Stimulated activated CD8-positive, alpha-beta memory T cell treated with anti-CD3 and anti-CD28 coated beads, Interleukin-15, amount 100 ng/mL, for 1 hour (primary cell): ENCODE data around the gene SLC24A2.
"Not testable (repeated sequence)": the region's sequence is repeated elsewhere in the genome, so short reads cannot be mapped to it uniquely, and the experiment has no call there.

Source experiments
- DNase-seq: peaks from one replicate; pipeline ENCODE4 v3.0.0-alpha.2; 2020; ENCODE audit warnings: low read depth

SLC24A2 gene

GRCh38 chr9:19788614-19789271 is at the start of gene SLC24A2:
Gene SLC24A2, minus strand, starts transcription at chr9:19789037.
- DNase-seq, result no peak

- not testable (repeated sequence) for DNase-seq
Observed at GRCh38 chr9:19833331-19833730, 44.5 kb upstream of the SLC24A2 start.

- DNase-seq, result no peak
Observed at GRCh38 chr9:19830796-19831195, 42.0 kb upstream of the SLC24A2 start.

GRCh38 chr9:19828576-19829109 is 39.8 kb upstream of the SLC24A2 start:
- DNase-seq, result no peak

GRCh38 chr9:19816769-19817168 is 27.9 kb upstream of the SLC24A2 start:
- DNase-seq, result no peak

GRCh38 chr9:19812194-19812593 is 23.4 kb upstream of the SLC24A2 start:
- DNase-seq, result no peak

GRCh38 chr9:19809422-19810269 is 20.8 kb upstream of the SLC24A2 start:
- DNase-seq, result no peak

- no peak for DNase-seq
Observed at GRCh38 chr9:19807182-19807892, 18.5 kb upstream of the SLC24A2 start.

- no peak for DNase-seq
Observed at GRCh38 chr9:19804431-19804830, 15.6 kb upstream of the SLC24A2 start.

GRCh38 chr9:19800884-19801283 is 12.0 kb upstream of the SLC24A2 start:
- no peak for DNase-seq

- DNase-seq, result no peak
Observed at GRCh38 chr9:19799784-19800183, 10.9 kb upstream of the SLC24A2 start.

- no peak for DNase-seq
Observed at GRCh38 chr9:19788152-19788551, 685 bp downstream of the SLC24A2 start.

GRCh38 chr9:19787672-19788071 is 1.2 kb downstream of the SLC24A2 start:
- DNase-seq, result no peak

GRCh38 chr9:19785230-19785629 is 3.6 kb downstream of the SLC24A2 start:
- DNase-seq, result no peak

- no peak for DNase-seq
Observed at GRCh38 chr9:19784136-19784535, 4.7 kb downstream of the SLC24A2 start.

GRCh38 chr9:19783500-19783899 is 5.3 kb downstream of the SLC24A2 start:
- no peak for DNase-seq

- DNase-seq, result no peak
Observed at GRCh38 chr9:19782005-19782404, 6.8 kb downstream of the SLC24A2 start.

- DNase-seq, result no peak
Observed at GRCh38 chr9:19781240-19781639, 7.6 kb downstream of the SLC24A2 start.

- no peak for DNase-seq
Observed at GRCh38 chr9:19771446-19771845, 17.4 kb downstream of the SLC24A2 start.

GRCh38 chr9:19770973-19771372 is 17.9 kb downstream of the SLC24A2 start:
- no peak for DNase-seq

GRCh38 chr9:19769213-19769612 is 19.6 kb downstream of the SLC24A2 start:
- DNase-seq, result no peak

GRCh38 chr9:19768798-19769197 is 20.0 kb downstream of the SLC24A2 start:
- no peak for DNase-seq

- no peak for DNase-seq
Observed at GRCh38 chr9:19759066-19759465, 29.8 kb downstream of the SLC24A2 start.
